ENCODE data around the gene TRPC4. TPM values are rescaled to one million over a fixed set of nuclear protein-coding genes. Genes with fewer than 3 reads are reported as not detected.

The TRPC4 gene
- total and polyA plus RNA-seq, 2 donors (not counting 3 experiments of a cell fraction or from before 2014, with no cell fraction given) = 0.04 to 0.64 TPM

GRCh38 chr13:37640499-37640898, 229.1 kb downstream of the TRPC4 start:
- peak; percentile 79 for DNase-seq (ENCODE audit: low read depth, low spot score)
- H2AFZ ChIP-seq (ENCODE audit: low read depth, low read length) = no peak overlapping the region
- no peaks in the 10 kb centered on the region for H3K36me3 ChIP-seq (ENCODE audit: control insufficient read depth in 2 of 2, extremely low read depth in 1 of 2, insufficient read depth in 2 of 2, low read length in 2 of 2)
- H4K20me1 ChIP-seq (replicated peaks; ENCODE audit: control insufficient read depth, extremely low read depth, insufficient read depth, low read length) = no peaks in the 10 kb centered on the region
- no peak overlapping the region for H3K27ac ChIP-seq (ENCODE audit: insufficient read depth, low read depth, low read length)
- peak; percentile 87 for FAIRE-seq
- ChIA-PET POLR2A (no interaction called here), CTCF (interaction anchor here (0.7 to 2.5 kb wide), 45 partner anchors 9 to 1275 kb away, joined by 3 to 55 read pairs (median 4); partner anchors contain the start of genes TRPC4 and UFM1)
- H3K9me3 ChIP-seq (replicated peaks; ENCODE audit: control insufficient read depth, insufficient read depth, low read length) = no peaks in the 10 kb centered on the region
- no peak overlapping the region for H3K9ac ChIP-seq (replicated peaks; ENCODE audit: extremely low read depth, insufficient read depth, low read length)
- H3K9me1 ChIP-seq (replicated peaks; ENCODE audit: control insufficient read depth, extremely low read depth, insufficient read depth, low read length) = no peaks in the 10 kb centered on the region
- no peaks in the 10 kb centered on the region for H3K27me3 ChIP-seq (ENCODE audit: control insufficient read depth in 2 of 2, insufficient read depth in 2 of 2, low read length in 2 of 2)
- no peaks in the 10 kb centered on the region for H3K4me1 ChIP-seq (ENCODE audit: control insufficient read depth, extremely low read depth, insufficient read depth, low read length)
- TF ChIP-seq, protein P1, sequence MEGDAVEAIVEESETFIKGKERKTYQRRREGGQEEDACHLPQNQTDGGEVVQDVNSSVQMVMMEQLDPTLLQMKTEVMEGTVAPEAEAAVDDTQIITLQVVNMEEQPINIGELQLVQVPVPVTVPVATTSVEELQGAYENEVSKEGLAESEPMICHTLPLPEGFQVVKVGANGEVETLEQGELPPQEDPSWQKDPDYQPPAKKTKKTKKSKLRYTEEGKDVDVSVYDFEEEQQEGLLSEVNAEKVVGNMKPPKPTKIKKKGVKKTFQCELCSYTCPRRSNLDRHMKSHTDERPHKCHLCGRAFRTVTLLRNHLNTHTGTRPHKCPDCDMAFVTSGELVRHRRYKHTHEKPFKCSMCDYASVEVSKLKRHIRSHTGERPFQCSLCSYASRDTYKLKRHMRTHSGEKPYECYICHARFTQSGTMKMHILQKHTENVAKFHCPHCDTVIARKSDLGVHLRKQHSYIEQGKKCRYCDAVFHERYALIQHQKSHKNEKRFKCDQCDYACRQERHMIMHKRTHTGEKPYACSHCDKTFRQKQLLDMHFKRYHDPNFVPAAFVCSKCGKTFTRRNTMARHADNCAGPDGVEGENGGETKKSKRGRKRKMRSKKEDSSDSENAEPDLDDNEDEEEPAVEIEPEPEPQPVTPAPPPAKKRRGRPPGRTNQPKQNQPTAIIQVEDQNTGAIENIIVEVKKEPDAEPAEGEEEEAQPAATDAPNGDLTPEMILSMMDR (IDR thresholded peaks at IDR 0.05; ENCODE audit: extremely low read depth in 1 of 2, insufficient read depth in 1 of 2, low read depth in 1 of 2, low read length in 2 of 2) = peak; percentile 47 to 56
- no peak for TF ChIP-seq MAX (IDR thresholded peaks at IDR 0.05; ENCODE audit: insufficient read depth, insufficient read length)
- H3K79me2 ChIP-seq (ENCODE audit: control insufficient read depth, insufficient read depth, low read length) = no peaks in the 10 kb centered on the region
- intact Hi-C loops (cut with micrococcal nuclease) = loop anchor here (1.0 to 10.0 kb wide), 8 partner anchors 60 to 1274 kb away; partner anchors contain the start of gene TRPC4
- no peak overlapping the region for H3K4me3 ChIP-seq (replicated peaks in 1 of 3; ENCODE audit: insufficient read depth in 1 of 3, low read depth in 1 of 3, low read length in 3 of 3)
- dilution Hi-C loops (cut with MboI; ENCODE audit: extremely low pct_ligation_motif_present, low sequenced_read_pairs) = no loop called here
- H3K4me2 ChIP-seq (ENCODE audit: insufficient read depth, low read length) = no peak overlapping the region
- BruUV-seq (replicated peaks) = no TSS peak

- POLR2A ChIA-PET = no interaction called here
- no peak for FAIRE-seq
- Histone ChIP-seq H3K27ac (ENCODE audit: insufficient read depth, low read depth, low read length) (no peak overlapping the region), H3K9me1 (replicated peaks; ENCODE audit: control insufficient read depth, extremely low read depth, insufficient read depth, low read length) (no peaks in the 10 kb centered on the region), H3K4me3 (replicated peaks in 1 of 3; ENCODE audit: insufficient read depth in 1 of 3, low read depth in 1 of 3, low read length in 3 of 3) (no peak overlapping the region), H3K9ac (replicated peaks; ENCODE audit: extremely low read depth, insufficient read depth, low read length) (no peak overlapping the region), H3K4me2 (ENCODE audit: insufficient read depth, low read length) (no peak overlapping the region), H4K20me1 (replicated peaks; ENCODE audit: control insufficient read depth, extremely low read depth, insufficient read depth, low read length) (no peaks in the 10 kb centered on the region), H2AFZ (ENCODE audit: low read depth, low read length) (no peak overlapping the region), H3K4me1 (ENCODE audit: control insufficient read depth, extremely low read depth, insufficient read depth, low read length) (no peaks in the 10 kb centered on the region), H3K36me3 (ENCODE audit: control insufficient read depth in 2 of 2, extremely low read depth in 1 of 2, insufficient read depth in 2 of 2, low read length in 2 of 2) (no peaks in the 10 kb centered on the region), H3K9me3 (replicated peaks; ENCODE audit: control insufficient read depth, insufficient read depth, low read length) (no peaks in the 10 kb centered on the region), H3K27me3 (ENCODE audit: control insufficient read depth in 2 of 2, insufficient read depth in 2 of 2, low read length in 2 of 2) (no peaks in the 10 kb centered on the region), H3K79me2 (ENCODE audit: control insufficient read depth, insufficient read depth, low read length) (no peaks in the 10 kb centered on the region)
- dilution Hi-C loops (cut with MboI; ENCODE audit: extremely low pct_ligation_motif_present, low sequenced_read_pairs) (no loop called here), intact Hi-C loops (cut with micrococcal nuclease) (no loop called here)
- DNase-seq (ENCODE audit: low read depth, low spot score) = no peak
- no TSS peak for BruUV-seq (replicated peaks)
- no peak for TF ChIP-seq POLR2AphosphoS5 (IDR thresholded peaks at IDR 0.05; ENCODE audit: insufficient read depth, low read depth, low read length)
- no peak for TF ChIP-seq MYC (IDR thresholded peaks at IDR 0.05; ENCODE audit: low read depth, low read length)
- no peak for TF ChIP-seq JUN (IDR thresholded peaks at IDR 0.05; ENCODE audit: borderline replicate concordance, insufficient read depth, insufficient read length, low read depth)
- TF ChIP-seq EZH2 (IDR thresholded peaks at IDR 0.05; ENCODE audit: borderline replicate concordance, low read depth, low read length, severe bottlenecking) = no peak
- no peak for TF ChIP-seq GATA2 (IDR thresholded peaks at IDR 0.05; ENCODE audit: insufficient read depth, insufficient read length, low read depth, low read length)
- TF ChIP-seq MAX (IDR thresholded peaks at IDR 0.05; ENCODE audit: insufficient read depth, insufficient read length) = no peak
- TF ChIP-seq POLR2A (IDR thresholded peaks at IDR 0.05; ENCODE audit: low read depth, low read length) = no peak
- TF ChIP-seq, protein P1 (IDR thresholded peaks at IDR 0.05; ENCODE audit: extremely low read depth in 1 of 2, insufficient read depth in 1 of 2, low read depth in 1 of 2, low read length in 2 of 2) = no peak
- no peak for TF ChIP-seq FOS (IDR thresholded peaks at IDR 0.05; ENCODE audit: borderline replicate concordance, insufficient read depth, low read length)
- CTCF ChIA-PET = no interaction called here
Observed at GRCh38 chr13:37636701-37637100, 232.9 kb downstream of the TRPC4 start.

All from endothelial cell of umbilical vein (primary cell).